IMR-90 (cell line): Measurements from ENCODE around the gene RASSF10. TPM values are rescaled to one million over a fixed set of nuclear protein-coding genes. Genes with fewer than 3 reads are reported as not detected.

Experiments
- ATAC-seq: fragments of 200-7000 bp; cut with Tn5 transposase; 2 replicates; pipeline ENCODE4 v1.9.1; 2020; ENCODE audit warnings: low read depth, mild to moderate bottlenecking, moderate library complexity
- BruUV-seq: library from RNA; stranded (reverse); fragments of 400-500 nt; replicated peaks from 2 replicates; lab custom pipeline; 2021; lab: Mats Ljungman, UMichigan
- CTCF ChIA-PET: fragments of 300-600 bp; formaldehyde crosslinking; extraction: SDS; loops from one replicate; lab custom pipeline; 2021; ENCODE audit warnings: antibody characterized with exemption; lab: Yijun Ruan, JAX
- POLR2A ChIA-PET: fragments of 300-600 bp; sonication (Branson Sonifier 250); formaldehyde crosslinking; loops from one replicate; lab custom pipeline; 2022; ENCODE audit warnings: antibody characterized with exemption; ENCODE audit not compliant: unreplicated experiment; lab: Charles Lee
- DNase-seq: peaks from one replicate; pipeline ENCODE4 v3.0.0; 2013
- H2AFZ ChIP-seq: replicated peaks from 2 replicates; pipeline ENCODE3; 2013; ENCODE audit warnings: low read length, mild to moderate bottlenecking; ENCODE audit not compliant: poor library complexity
- H2AK5ac ChIP-seq: 2 replicates; pipeline ENCODE4 v1.6.1; 2013; ENCODE audit warnings: low read depth, low read length, inconsistent platforms
- H2AK9ac ChIP-seq: replicated peaks from 2 replicates; pipeline ENCODE3; 2013; ENCODE audit warnings: mild to moderate bottlenecking, low read depth, low read length, moderate library complexity; ENCODE audit not compliant: poor library complexity
- H2BK120ac ChIP-seq: 2 replicates; pipeline ENCODE4 v1.6.1; 2013; ENCODE audit warnings: low read depth, low read length, inconsistent platforms
- H2BK15ac ChIP-seq: 3 replicates; pipeline ENCODE4 v1.6.1; 2013; ENCODE audit warnings: low read depth, low read length, inconsistent platforms
- H2BK20ac ChIP-seq: 2 replicates; pipeline ENCODE4 v1.6.1; 2013; ENCODE audit warnings: low read depth, mild to moderate bottlenecking, inconsistent platforms, low read length, moderate library complexity
- H2BK5ac ChIP-seq: 2 replicates; pipeline ENCODE4 v1.6.1; 2013; ENCODE audit warnings: mild to moderate bottlenecking, low read depth, low read length, inconsistent platforms; ENCODE audit not compliant: poor library complexity, severe bottlenecking
- H3K14ac ChIP-seq: replicated peaks from 2 replicates; pipeline ENCODE4 v1.6.1; 2013; ENCODE audit warnings: low read depth, low read length, inconsistent platforms
- H3K18ac ChIP-seq: 2 replicates; pipeline ENCODE4 v1.6.1; 2013; ENCODE audit warnings: low read depth, low read length, control low read depth
- H3K23ac ChIP-seq: 2 replicates; pipeline ENCODE4 v1.6.1; 2013; ENCODE audit warnings: low read depth, low read length, inconsistent platforms
- H3K27ac ChIP-seq: 2 replicates; pipeline ENCODE4 v1.5.1; 2013; ENCODE audit warnings: mild to moderate bottlenecking, control low read depth, low read length; ENCODE audit not compliant: insufficient read depth
- H3K27me3 ChIP-seq: 2 replicates; pipeline ENCODE4 v1.6.1; 2013; ENCODE audit warnings: low read length; ENCODE audit not compliant: control insufficient read depth, insufficient read depth
- H3K36me3 ChIP-seq: 2 replicates; pipeline ENCODE4 v1.6.1; 2013; ENCODE audit warnings: low read length, mixed read lengths; ENCODE audit not compliant: control insufficient read depth, insufficient read depth
- H3K4ac ChIP-seq: 2 replicates; pipeline ENCODE4 v1.6.1; 2013; ENCODE audit warnings: low read depth, low read length, inconsistent platforms
- H3K4me1 ChIP-seq: 2 replicates; pipeline ENCODE4 v1.6.1; 2013; ENCODE audit warnings: low read length, mixed read lengths; ENCODE audit not compliant: control insufficient read depth, insufficient read depth
- H3K4me2 ChIP-seq: 2 replicates; pipeline ENCODE4 v1.6.1; 2013; ENCODE audit warnings: low read depth, mild to moderate bottlenecking, control low read depth, low read length, moderate library complexity
- H3K4me3 ChIP-seq: 2 replicates; pipeline ENCODE4 v1.5.1; 2013; ENCODE audit warnings: low read depth, mild to moderate bottlenecking, control low read depth, low read length, moderate library complexity; ENCODE audit not compliant: insufficient read depth
- H3K56ac ChIP-seq: 2 replicates; pipeline ENCODE4 v1.6.1; 2013; ENCODE audit warnings: low read length, inconsistent platforms; ENCODE audit not compliant: insufficient read depth; ENCODE audit errors: extremely low read depth
- H3K79me1 ChIP-seq, 2 experiments: 2 replicates each; pipeline ENCODE4 v1.6.1; 2013; ENCODE audit warnings: low read length in 2 of 2, inconsistent platforms in 1 of 2, low read depth in 1 of 2
- H3K9ac ChIP-seq: 2 replicates; pipeline ENCODE4 v1.6.1; 2013; ENCODE audit warnings: low read depth, low read length, control low read depth
- H3K9me1 ChIP-seq: 2 replicates; pipeline ENCODE4 v1.6.1; 2013; ENCODE audit warnings: low read length, inconsistent platforms; ENCODE audit not compliant: insufficient read depth
- H3K9me3 ChIP-seq: 2 replicates; pipeline ENCODE4 v1.6.1; 2013; ENCODE audit warnings: low read length; ENCODE audit not compliant: control insufficient read depth, insufficient read depth
- H4K20me1 ChIP-seq: 2 replicates; pipeline ENCODE4 v1.6.1; 2013; ENCODE audit warnings: low read length, inconsistent platforms; ENCODE audit not compliant: insufficient read depth
- H4K5ac ChIP-seq: 2 replicates; pipeline ENCODE4 v1.6.1; 2013; ENCODE audit warnings: mild to moderate bottlenecking, low read depth, low read length, control low read depth
- H4K8ac ChIP-seq, 2 experiments: 2 replicates each; pipeline ENCODE4 v1.6.1; 2013; ENCODE audit warnings: low read depth in 2 of 2, low read length in 2 of 2, control low read depth in 1 of 2, inconsistent platforms in 1 of 2
- H4K91ac ChIP-seq: 2 replicates; pipeline ENCODE4 v1.6.1; 2013; ENCODE audit warnings: low read depth, low read length, inconsistent platforms; ENCODE audit not compliant: insufficient read depth
- FOS ChIP-seq: fragments of 150-350 bp; IDR thresholded peaks from 2 replicates; pipeline ENCODE4 v1.6.1; 2016; ENCODE audit warnings: low read depth, low read length
- MAFK ChIP-seq: IDR thresholded peaks from 2 replicates; pipeline ENCODE4 v1.6.1; 2012; ENCODE audit warnings: low read depth, low read length, improper control_type of control experiment
- MXI1 ChIP-seq: IDR thresholded peaks from 2 replicates; pipeline ENCODE4 v1.6.1; 2012; ENCODE audit warnings: low read depth, mild to moderate bottlenecking, low read length, moderate library complexity, borderline replicate concordance
- RAD21 ChIP-seq: IDR thresholded peaks from 2 replicates; pipeline ENCODE4 v1.6.1; 2012; ENCODE audit warnings: low read length, improper control_type of control experiment
- SMC3 ChIP-seq: fragments of 150-350 bp; IDR thresholded peaks from 2 replicates; pipeline ENCODE4 v1.6.1; 2016; ENCODE audit warnings: low read depth, mild to moderate bottlenecking, antibody characterized with exemption, low read length, moderate library complexity
- WGBS, 2 experiments: methylation state at CpG; one replicate each; pipeline versions ENCODE4 v1.1.5 to v1.1.7; 2013; ENCODE audit warnings: missing lambda C conversion rate in 2 of 2; ENCODE audit not compliant: insufficient read length in 1 of 2; ENCODE audit errors: extremely low coverage in 2 of 2; 5-methylcytosine and 5-hydroxymethylcytosine counted together
- dilution Hi-C: fragments of 300-500 bp; cut with HindIII; formaldehyde crosslinking; loops from one replicate; pipeline ENCODE4 v1.14.3; 2018; ENCODE audit warnings: low sequenced_read_pairs; ENCODE audit not compliant: unreplicated experiment
- in situ Hi-C: fragments of 300-500 bp; cut with MboI; formaldehyde crosslinking; loops from 3 replicates; pipeline ENCODE4 v1.14.3; 2019; ENCODE audit warnings: low sequenced_read_pairs, inconsistent platforms, mixed read lengths
- intact Hi-C: fragments of 100-400 bp; cut with micrococcal nuclease; formaldehyde crosslinking; loops from 2 replicates; pipeline ENCODE4 v1.10.0; 2022
- polyA plus RNA-seq, 3 experiments: library from polyadenylated mRNA; depleted of rRNA; stranded (reverse); fragments of >200 nt; gene quantifications; 2 replicates each; pipeline ENCODE4 v1.2.3, GENCODE V29; 2012; ENCODE audit warnings: low replicate concordance in 1 of 3
- total RNA-seq: library from RNA; depleted of rRNA; stranded (reverse); fragments of >200 nt; gene quantifications from 2 replicates; pipeline ENCODE4 v1.2.3, GENCODE V29; 2012

The RASSF10 gene
- total and polyA plus RNA-seq, 2 of the 4 experiments (the other 2 are of a cell fraction) = not detected

- H3K79me1 ChIP-seq = no peaks in the 10 kb centered on the region
- DNase-seq (no peak), ATAC-seq (no peak)
- H3K9me1 ChIP-seq = no peaks in the 10 kb centered on the region
- no peaks in the 10 kb centered on the region for H3K9me3 ChIP-seq
- H3K27me3 ChIP-seq = peaks cover 32% of the 10 kb centered on the region
- no peak overlapping the region for H3K4me3 ChIP-seq
- no peak overlapping the region for H3K18ac ChIP-seq
- H2BK15ac ChIP-seq = no peak overlapping the region
- H2BK120ac ChIP-seq = no peak overlapping the region
- no peak overlapping the region for H3K23ac ChIP-seq
- no CpG with 5 or more reads among the region's 5 CpGs for WGBS, 2 experiments
- no peak overlapping the region for H3K4me2 ChIP-seq
- H3K4me1 ChIP-seq = no peaks in the 10 kb centered on the region
- no peak overlapping the region for H2AK5ac ChIP-seq
- CTCF ChIA-PET = interaction anchor here (0.7 to 2.5 kb wide), 4 partner anchors 16 to 632 kb away, joined by 3 to 17 read pairs (median 6); no protein-coding TSS in a partner anchor
- no peak overlapping the region for H3K14ac ChIP-seq
- H3K36me3 ChIP-seq = no peaks in the 10 kb centered on the region
- H4K20me1 ChIP-seq = no peaks in the 10 kb centered on the region
- no peak overlapping the region for H3K27ac ChIP-seq
- TF ChIP-seq SMC3 (no peak), FOS (no peak), MXI1 (no peak), MAFK (no peak), RAD21 (no peak)
- POLR2A ChIA-PET = no interaction called here
- no peak overlapping the region for H2AK9ac ChIP-seq
- no peak overlapping the region for H2BK5ac ChIP-seq
- in situ Hi-C loops (no loop called here), dilution Hi-C loops (loop anchor here (25.0 kb wide), 1 partner anchor 199 kb away; no protein-coding TSS in a partner anchor), intact Hi-C loops (loop anchor here (5.0 kb wide), 3 partner anchors 314 to 676 kb away; partner anchors contain the start of gene BMAL1)
- BruUV-seq = no TSS peak
- H3K4ac ChIP-seq = no peak overlapping the region
- H4K5ac ChIP-seq = no peak overlapping the region
- H3K9ac ChIP-seq = no peak overlapping the region
- no peak overlapping the region for H4K8ac ChIP-seq
- no peak overlapping the region for H2BK20ac ChIP-seq
- no peak overlapping the region for H2AFZ ChIP-seq
- H4K91ac ChIP-seq = no peak overlapping the region
- no peak overlapping the region for H3K56ac ChIP-seq
Measured at GRCh38 chr11:12963051-12963450, 46.1 kb upstream of the RASSF10 start.
